ENCODE measurements around the gene HIVEP3. TPM values are rescaled to one million over a fixed set of nuclear protein-coding genes. Genes with fewer than 3 reads are reported as not detected.
A peak's percentile ranks its signal among the peaks of the same experiment; 100 is the strongest.

The HIVEP3 gene
- total and polyA plus RNA-seq, 2 experiments from 2014 or later: 0.57 to 5.9 TPM

DNA sequence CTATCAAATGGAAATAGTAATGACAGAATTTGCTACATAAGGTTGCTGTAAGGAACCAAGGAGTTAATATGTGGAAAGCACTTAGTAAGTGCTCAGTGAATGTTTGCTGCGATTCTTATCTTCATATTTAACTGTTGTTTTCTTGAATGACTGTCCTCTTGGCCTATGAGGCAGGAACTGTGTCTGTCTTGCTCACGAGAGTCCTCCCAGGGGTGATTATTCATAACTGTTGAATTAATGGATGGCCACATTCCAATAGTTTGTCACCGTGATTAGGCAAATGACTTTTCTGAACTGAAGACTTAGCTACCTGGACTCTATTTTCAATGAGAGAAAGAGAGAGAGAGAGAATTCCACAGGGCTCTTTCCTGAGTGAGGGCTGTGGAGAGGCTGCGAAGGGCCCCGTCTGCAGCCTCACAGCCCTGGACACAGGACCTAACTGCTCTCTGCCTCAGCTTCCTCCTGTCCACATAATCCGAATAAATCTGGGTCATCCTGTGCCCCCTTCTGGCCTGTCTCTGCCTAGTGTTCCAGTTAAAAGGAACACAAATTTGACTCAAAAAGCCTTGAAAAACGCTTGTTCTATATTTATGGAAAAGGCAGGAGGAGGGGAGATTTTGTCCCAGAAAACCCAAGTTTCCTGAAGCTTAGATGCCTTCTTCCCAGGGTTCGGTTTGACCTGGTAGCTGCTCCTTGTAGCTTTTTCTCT, 442.7 kb downstream of the HIVEP3 start:
- Histone ChIP-seq H3K36me3 (replicated peaks; ENCODE audit: insufficient read depth, low read depth) (no peaks in the 10 kb centered on the region), H3K27ac (peak overlapping the region; percentile 79), H3K79me2 (no peaks in the 10 kb centered on the region), H3K4me1 (ENCODE audit: insufficient read depth) (peaks cover 46% of the 10 kb centered on the region), H4K20me1 (ENCODE audit: insufficient read depth, poor library complexity, severe bottlenecking) (no peaks in the 10 kb centered on the region), H3K9me2 (replicated peaks; ENCODE audit: insufficient read depth) (no peaks in the 10 kb centered on the region), H3K27me3 (no peaks in the 10 kb centered on the region), H3K4me2 (no peak overlapping the region), H3K4me3 (no peak overlapping the region), H2AFZ (no peak overlapping the region), H3K9me3 (ENCODE audit: low read depth) (no peaks in the 10 kb centered on the region)
- 69% methylated on average over 8 of the region's 8 CpGs for WGBS (ENCODE audit: low lambda C conversion rate, missing lambda C conversion rate)
- no peak for DNase-seq (ENCODE audit: low spot score)
- TF ChIP-seq EZH2phosphoT487 (IDR thresholded peaks at IDR 0.05; ENCODE audit: low read depth, severe bottlenecking, unreplicated experiment) (no peak), EZH2 (IDR thresholded peaks at IDR 0.05; ENCODE audit: borderline replicate concordance) (no peak)
- TF ChIP-seq, protein P1, sequence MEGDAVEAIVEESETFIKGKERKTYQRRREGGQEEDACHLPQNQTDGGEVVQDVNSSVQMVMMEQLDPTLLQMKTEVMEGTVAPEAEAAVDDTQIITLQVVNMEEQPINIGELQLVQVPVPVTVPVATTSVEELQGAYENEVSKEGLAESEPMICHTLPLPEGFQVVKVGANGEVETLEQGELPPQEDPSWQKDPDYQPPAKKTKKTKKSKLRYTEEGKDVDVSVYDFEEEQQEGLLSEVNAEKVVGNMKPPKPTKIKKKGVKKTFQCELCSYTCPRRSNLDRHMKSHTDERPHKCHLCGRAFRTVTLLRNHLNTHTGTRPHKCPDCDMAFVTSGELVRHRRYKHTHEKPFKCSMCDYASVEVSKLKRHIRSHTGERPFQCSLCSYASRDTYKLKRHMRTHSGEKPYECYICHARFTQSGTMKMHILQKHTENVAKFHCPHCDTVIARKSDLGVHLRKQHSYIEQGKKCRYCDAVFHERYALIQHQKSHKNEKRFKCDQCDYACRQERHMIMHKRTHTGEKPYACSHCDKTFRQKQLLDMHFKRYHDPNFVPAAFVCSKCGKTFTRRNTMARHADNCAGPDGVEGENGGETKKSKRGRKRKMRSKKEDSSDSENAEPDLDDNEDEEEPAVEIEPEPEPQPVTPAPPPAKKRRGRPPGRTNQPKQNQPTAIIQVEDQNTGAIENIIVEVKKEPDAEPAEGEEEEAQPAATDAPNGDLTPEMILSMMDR (IDR thresholded peaks at IDR 0.05; ENCODE audit: poor library complexity): no peak

DNA sequence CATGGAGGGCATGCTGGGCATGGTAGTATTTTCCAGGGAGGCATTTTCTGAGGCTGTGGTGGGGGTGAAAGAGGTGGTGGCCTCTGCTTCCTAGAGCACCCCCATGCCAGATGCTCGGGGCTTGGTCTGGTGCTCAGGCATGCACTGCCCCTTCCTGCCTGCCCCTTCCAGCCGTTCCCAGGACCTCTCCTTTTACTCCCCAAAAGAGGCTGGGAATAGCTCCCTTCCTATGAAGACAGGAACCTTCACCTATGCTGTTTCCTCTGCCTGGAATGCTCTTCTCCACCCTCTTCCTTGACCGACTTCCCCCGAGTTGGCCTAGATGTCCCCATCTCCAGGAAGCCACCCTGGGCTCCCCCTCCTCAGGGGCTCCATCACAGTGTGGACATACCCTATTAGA, 443.4 kb downstream of the HIVEP3 start:
- H3K9me3 ChIP-seq (ENCODE audit: low read depth): no peaks in the 10 kb centered on the region
- H3K79me2 ChIP-seq: no peaks in the 10 kb centered on the region
- H4K20me1 ChIP-seq (ENCODE audit: insufficient read depth, poor library complexity, severe bottlenecking): no peaks in the 10 kb centered on the region
- no peak overlapping the region for H3K4me2 ChIP-seq
- no peak overlapping the region for H2AFZ ChIP-seq
- no peak for TF ChIP-seq EZH2phosphoT487 (IDR thresholded peaks at IDR 0.05; ENCODE audit: low read depth, severe bottlenecking, unreplicated experiment)
- TF ChIP-seq, protein P1 (IDR thresholded peaks at IDR 0.05; ENCODE audit: poor library complexity): no peak
- no peak for TF ChIP-seq EZH2 (IDR thresholded peaks at IDR 0.05; ENCODE audit: borderline replicate concordance)
- WGBS (ENCODE audit: low lambda C conversion rate, missing lambda C conversion rate): 88% methylated on average over 4 of the region's 4 CpGs
- no peaks in the 10 kb centered on the region for H3K9me2 ChIP-seq (replicated peaks; ENCODE audit: insufficient read depth)
- H3K27me3 ChIP-seq: no peaks in the 10 kb centered on the region
- no peak overlapping the region for H3K4me3 ChIP-seq
- peak overlapping the region; percentile 79 for H3K27ac ChIP-seq
- no peaks in the 10 kb centered on the region for H3K36me3 ChIP-seq (replicated peaks; ENCODE audit: insufficient read depth, low read depth)
- H3K4me1 ChIP-seq (ENCODE audit: insufficient read depth): peaks cover 46% of the 10 kb centered on the region
- no peak for DNase-seq (ENCODE audit: low spot score)

DNA sequence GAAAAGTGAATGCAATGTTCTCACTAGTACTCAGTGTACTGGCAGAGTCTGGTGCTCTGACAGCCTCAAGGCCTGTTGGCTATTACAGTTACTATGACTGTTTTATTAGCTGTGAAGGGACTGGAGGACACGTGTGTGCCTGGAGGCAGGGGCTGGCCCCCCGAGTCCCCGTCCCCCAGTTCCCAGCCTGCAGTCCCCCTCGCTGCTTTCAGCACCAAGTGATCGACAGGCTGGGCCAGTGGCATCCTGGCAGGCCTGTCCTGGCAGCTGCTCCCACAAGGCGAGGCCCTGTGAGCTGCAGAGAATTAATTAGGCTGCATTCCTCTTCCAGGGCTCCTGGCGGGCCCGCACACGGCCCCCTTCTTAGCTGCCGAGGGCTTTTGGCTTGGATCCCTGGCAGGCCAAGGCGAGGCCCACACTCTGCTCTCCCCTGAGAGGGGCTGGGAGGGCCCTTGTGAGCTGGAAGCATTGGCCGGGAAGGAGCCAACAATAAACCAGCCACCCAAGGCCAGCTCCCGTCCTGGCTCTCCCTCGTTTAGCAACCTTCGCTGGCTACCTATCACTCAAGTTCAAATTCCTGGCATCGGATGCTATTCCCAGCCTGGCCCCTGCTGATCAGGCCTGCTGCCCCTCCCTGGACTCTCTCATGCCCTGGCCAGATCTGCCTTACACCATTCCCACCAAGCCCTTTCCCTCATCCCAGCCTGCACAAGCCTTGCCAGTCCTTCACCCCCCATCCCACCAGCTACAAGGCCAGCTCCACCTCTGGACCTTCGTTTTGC, 444.0 kb downstream of the HIVEP3 start:
- 50% methylated on average over 17 of the region's 17 CpGs for WGBS (ENCODE audit: low lambda C conversion rate, missing lambda C conversion rate)
- Histone ChIP-seq H3K4me1 (ENCODE audit: insufficient read depth) (peaks cover 41% of the 10 kb centered on the region), H3K4me2 (peak overlapping the region; percentile 25), H4K20me1 (ENCODE audit: insufficient read depth, poor library complexity, severe bottlenecking) (no peaks in the 10 kb centered on the region), H3K4me3 (no peak overlapping the region), H3K79me2 (no peaks in the 10 kb centered on the region), H2AFZ (no peak overlapping the region), H3K9me2 (replicated peaks; ENCODE audit: insufficient read depth) (no peaks in the 10 kb centered on the region), H3K9me3 (ENCODE audit: low read depth) (no peaks in the 10 kb centered on the region), H3K36me3 (replicated peaks; ENCODE audit: insufficient read depth, low read depth) (no peaks in the 10 kb centered on the region), H3K27ac (peak overlapping the region; percentile 79), H3K27me3 (no peaks in the 10 kb centered on the region)
- peak; percentile 61 for DNase-seq (ENCODE audit: low spot score)
- TF ChIP-seq, protein P1 (IDR thresholded peaks at IDR 0.05; ENCODE audit: poor library complexity): no peak
- TF ChIP-seq EZH2phosphoT487 (IDR thresholded peaks at IDR 0.05; ENCODE audit: low read depth, severe bottlenecking, unreplicated experiment): no peak
- no peak for TF ChIP-seq EZH2 (IDR thresholded peaks at IDR 0.05; ENCODE audit: borderline replicate concordance)
